H9 (cell line): Measurements from ENCODE around the gene NKX1-2. TPM values are rescaled to one million over a fixed set of nuclear protein-coding genes. Genes with fewer than 3 reads are reported as not detected.

Experiments used
- DNase-seq: peaks from one replicate; pipeline ENCODE4 v3.0.0-alpha.2; 2017
- H2AFZ ChIP-seq: one replicate; pipeline ENCODE4 v1.6.1; 2013; ENCODE audit warnings: mild to moderate bottlenecking, low read length, control low read depth, moderate library complexity
- H2AK5ac ChIP-seq: 2 replicates; pipeline ENCODE4 v1.6.1; 2013; ENCODE audit warnings: low read length, control low read depth, mixed read lengths; ENCODE audit not compliant: insufficient read length
- H2BK120ac ChIP-seq: one replicate; pipeline ENCODE4 v1.6.1; 2013; ENCODE audit warnings: low read depth, mild to moderate bottlenecking, low read length, control low read depth, inconsistent platforms; ENCODE audit not compliant: poor library complexity, severe bottlenecking
- H2BK12ac ChIP-seq: 2 replicates; pipeline ENCODE4 v1.6.1; 2013; ENCODE audit warnings: low read length, control low read depth, mixed read lengths, low read depth; ENCODE audit not compliant: insufficient read length
- H2BK15ac ChIP-seq: 2 replicates; pipeline ENCODE4 v1.6.1; 2013; ENCODE audit warnings: low read depth, low read length, control low read depth
- H2BK20ac ChIP-seq: one replicate; pipeline ENCODE4 v1.6.1; 2013; ENCODE audit warnings: low read depth, mild to moderate bottlenecking, low read length, control low read depth, inconsistent platforms; ENCODE audit not compliant: poor library complexity, severe bottlenecking
- H2BK5ac ChIP-seq: 2 replicates; pipeline ENCODE4 v1.6.1; 2013; ENCODE audit warnings: low read length, control low read depth, mixed read lengths; ENCODE audit not compliant: insufficient read length
- H3K14ac ChIP-seq: 2 replicates; pipeline ENCODE4 v1.6.1; 2013; ENCODE audit warnings: low read length, control low read depth; ENCODE audit not compliant: insufficient read depth
- H3K18ac ChIP-seq: 2 replicates; pipeline ENCODE4 v1.6.1; 2013; ENCODE audit warnings: low read depth, mild to moderate bottlenecking, mixed read lengths, low read length, control low read depth; ENCODE audit not compliant: insufficient read length
- H3K23ac ChIP-seq: 2 replicates; pipeline ENCODE4 v1.6.1; 2013; ENCODE audit warnings: low read length, control low read depth, mixed read lengths, low read depth; ENCODE audit not compliant: insufficient read length
- H3K23me2 ChIP-seq: 2 replicates; pipeline ENCODE4 v1.6.1; 2013; ENCODE audit warnings: low read depth, mild to moderate bottlenecking, mixed read lengths, low read length, control low read depth; ENCODE audit not compliant: insufficient read length, poor library complexity, severe bottlenecking
- H3K27ac ChIP-seq: 2 replicates; pipeline ENCODE4 v1.5.1; 2013; ENCODE audit warnings: low read length, control low read depth, mixed read lengths, low read depth; ENCODE audit not compliant: insufficient read length
- H3K27me3 ChIP-seq: 2 replicates; pipeline ENCODE4 v1.6.1; 2013; ENCODE audit warnings: low read length, control low read depth, inconsistent platforms; ENCODE audit not compliant: insufficient read depth
- H3K4ac ChIP-seq: 2 replicates; pipeline ENCODE4 v1.6.1; 2013; ENCODE audit warnings: low read depth, mild to moderate bottlenecking, control low read depth, inconsistent platforms, low read length, moderate library complexity
- H3K4me1 ChIP-seq: 2 replicates; pipeline ENCODE4 v1.6.1; 2013; ENCODE audit warnings: low read length, control low read depth, inconsistent platforms; ENCODE audit not compliant: insufficient read depth
- H3K4me2 ChIP-seq: 2 replicates; pipeline ENCODE4 v1.6.1; 2013; ENCODE audit warnings: low read length, control low read depth, mixed read lengths; ENCODE audit not compliant: insufficient read length, insufficient read depth
- H3K56ac ChIP-seq: 2 replicates; pipeline ENCODE4 v1.6.1; 2013; ENCODE audit warnings: low read depth, mild to moderate bottlenecking, mixed read lengths, low read length, control low read depth; ENCODE audit not compliant: insufficient read length
- H3K79me1 ChIP-seq: 2 replicates; pipeline ENCODE4 v1.6.1; 2013; ENCODE audit warnings: low read depth, mild to moderate bottlenecking, moderate library complexity, low read length, control low read depth, inconsistent platforms; ENCODE audit not compliant: insufficient read depth, poor library complexity, severe bottlenecking
- H3K79me2 ChIP-seq: 2 replicates; pipeline ENCODE4 v1.6.1; 2013; ENCODE audit warnings: low read length, control low read depth, inconsistent platforms; ENCODE audit not compliant: insufficient read depth
- H3K9ac ChIP-seq: 2 replicates; pipeline ENCODE4 v1.6.1; 2013; ENCODE audit warnings: low read length, control low read depth, mixed read lengths; ENCODE audit not compliant: insufficient read length; ENCODE audit errors: extremely low read depth
- H3K9me3 ChIP-seq: one replicate; pipeline ENCODE4 v1.6.1; 2013; ENCODE audit warnings: low read depth, low read length, inconsistent platforms; ENCODE audit not compliant: control insufficient read depth
- H3T11ph ChIP-seq: one replicate; pipeline ENCODE4 v1.6.1; 2013; ENCODE audit warnings: mild to moderate bottlenecking, low read length, control low read depth, inconsistent platforms
- H4K20me1 ChIP-seq: one replicate; pipeline ENCODE4 v1.6.1; 2013; ENCODE audit not compliant: control insufficient read depth, insufficient read length, insufficient read depth
- H4K5ac ChIP-seq: 2 replicates; pipeline ENCODE4 v1.6.1; 2013; ENCODE audit warnings: low read depth, mild to moderate bottlenecking, mixed read lengths, low read length, control low read depth; ENCODE audit not compliant: insufficient read length
- H4K8ac ChIP-seq: replicated peaks from 2 replicates; pipeline ENCODE4 v1.6.1; 2013; ENCODE audit warnings: low read length, control low read depth, mixed read lengths, low read depth; ENCODE audit not compliant: insufficient read length
- H4K91ac ChIP-seq: 2 replicates; pipeline ENCODE4 v1.6.1; 2013; ENCODE audit warnings: low read depth, mild to moderate bottlenecking, moderate library complexity, mixed read lengths, low read length, control low read depth; ENCODE audit not compliant: insufficient read length
- H3K27ac Mint-ChIP-seq, 3 experiments: 2 replicates in 2 of 3; 3 replicates in 1 of 3; pipeline ENCODE4 v1.8.0; 2020 to 2021; ENCODE audit warnings: mixed read lengths in 3 of 3, mild to moderate bottlenecking in 1 of 3, moderate library complexity in 1 of 3
- H3K27me3 Mint-ChIP-seq: 2 replicates; pipeline ENCODE4 v1.8.0; 2021; ENCODE audit warnings: low read depth, mild to moderate bottlenecking, moderate library complexity, mixed read lengths
- H3K36me3 Mint-ChIP-seq, 3 experiments: 2 replicates in 2 of 3; 3 replicates in 1 of 3; pipeline ENCODE4 v1.8.0; 2020 to 2021; ENCODE audit warnings: low read depth in 3 of 3, mixed read lengths in 3 of 3; ENCODE audit not compliant: insufficient read depth in 1 of 3
- H3K4me1 Mint-ChIP-seq, 2 experiments: 2 replicates each; pipeline ENCODE4 v1.8.0; 2020; ENCODE audit warnings: mixed read lengths in 2 of 2
- H3K4me3 Mint-ChIP-seq, 2 experiments: 2 replicates in 1 of 2; 3 replicates in 1 of 2; pipeline ENCODE4 v1.8.0; 2020 to 2021; ENCODE audit warnings: mild to moderate bottlenecking in 2 of 2, mixed read lengths in 2 of 2, moderate library complexity in 1 of 2
- H3K9me3 Mint-ChIP-seq, 2 experiments: 2 replicates in 1 of 2; 3 replicates in 1 of 2; pipeline ENCODE4 v1.8.0; 2020; ENCODE audit warnings: mild to moderate bottlenecking in 2 of 2, mixed read lengths in 2 of 2, moderate library complexity in 1 of 2
- CTCF ChIP-seq: fragments of 200-600 bp; sonication (generic); conservative IDR thresholded peaks from 3 replicates; pipeline ENCODE4 v1.8.0; 2021; ENCODE audit warnings: antibody characterized with exemption, mild to moderate bottlenecking
- WGBS: extraction: QIAGEN DNeasy Blood & Tissue Kit; methylation state at CpG from one replicate; pipeline ENCODE4 v1.1.7; 2013; ENCODE audit warnings: missing lambda C conversion rate, low lambda C conversion rate, mixed read lengths; ENCODE audit not compliant: insufficient read length; ENCODE audit errors: extremely low coverage; 5-methylcytosine and 5-hydroxymethylcytosine counted together
- total RNA-seq: library from RNA; stranded (reverse); gene quantifications from 2 replicates; pipeline ENCODE4 v1.2.1, GENCODE V29; 2021

NKX1-2 gene
- total RNA-seq, 1 experiment from 2014 or later = 15.3 TPM

DNA sequence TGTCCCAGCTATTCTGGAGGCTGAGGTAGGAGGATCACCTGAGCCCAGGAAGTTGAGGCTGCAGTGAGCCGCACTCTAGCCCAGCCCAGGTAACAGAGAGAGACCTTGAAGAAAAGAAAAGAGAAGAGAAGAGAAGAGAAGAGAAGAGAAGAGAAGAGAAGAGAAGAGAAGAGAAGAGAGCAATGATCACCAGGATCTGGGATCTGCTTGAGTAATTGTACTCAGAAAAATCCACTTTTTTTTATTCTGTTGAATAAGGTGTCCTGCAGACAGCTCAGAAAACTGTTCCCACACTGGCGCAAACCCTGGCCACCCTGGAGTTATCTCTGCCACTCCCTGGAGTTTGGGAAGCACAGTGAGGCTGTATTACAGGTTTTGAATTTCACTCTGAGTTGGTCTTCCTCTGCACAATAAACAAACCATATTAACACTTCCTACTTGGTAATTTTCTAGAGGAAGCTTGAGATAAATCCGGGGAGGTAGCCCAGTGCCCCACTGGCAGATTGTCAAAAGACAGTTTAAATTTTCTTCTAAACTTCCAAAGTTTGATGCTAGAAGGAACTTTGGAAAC is 21.5 kb downstream of the NKX1-2 start:
- H3K9ac ChIP-seq = no peak overlapping the region
- H3K79me2 ChIP-seq = no peaks in the 10 kb centered on the region
- H3K27me3 Mint-ChIP-seq = peaks cover 6% of the 10 kb centered on the region
- no peaks in the 10 kb centered on the region for H3K79me1 ChIP-seq
- H4K91ac ChIP-seq = no peak overlapping the region
- no peak overlapping the region for H3K27ac ChIP-seq
- H3K4me1 Mint-ChIP-seq = peaks cover 24 to 30% of the 10 kb centered on the region in 2 experiments
- no peaks in the 10 kb centered on the region for H3K27me3 ChIP-seq
- no peak overlapping the region for H2BK120ac ChIP-seq
- no peak overlapping the region for H3T11ph ChIP-seq
- H3K23ac ChIP-seq = no peak overlapping the region
- H2BK20ac ChIP-seq = no peak overlapping the region
- no peak overlapping the region for H2AFZ ChIP-seq
- H3K36me3 Mint-ChIP-seq = no peaks in the 10 kb centered on the region
- WGBS = no CpG with 5 or more reads among the region's 3 CpGs
- TF ChIP-seq CTCF = no peak
- H3K23me2 ChIP-seq = no peaks in the 10 kb centered on the region
- H3K9me3 ChIP-seq = no peaks in the 10 kb centered on the region
- no peak overlapping the region for H2AK5ac ChIP-seq
- no peak for DNase-seq
- H3K56ac ChIP-seq = no peak overlapping the region
- no peak overlapping the region for H4K8ac ChIP-seq
- no peak overlapping the region for H3K27ac Mint-ChIP-seq
- H2BK15ac ChIP-seq = no peak overlapping the region
- no peaks in the 10 kb centered on the region for H4K20me1 ChIP-seq
- no peak overlapping the region for H2BK5ac ChIP-seq
- H3K4me3 Mint-ChIP-seq = no peak overlapping the region
- H3K4me2 ChIP-seq = no peak overlapping the region
- H3K14ac ChIP-seq = no peak overlapping the region
- H3K4ac ChIP-seq = no peak overlapping the region
- H3K18ac ChIP-seq = no peak overlapping the region
- H3K9me3 Mint-ChIP-seq = no peaks in the 10 kb centered on the region
- no peak overlapping the region for H2BK12ac ChIP-seq
- H3K4me1 ChIP-seq = no peaks in the 10 kb centered on the region
- no peak overlapping the region for H4K5ac ChIP-seq
